ENCODE data around the gene MLIP.

- no peak for TF ChIP-seq EZH2 (IDR thresholded peaks at IDR 0.05; ENCODE audit: insufficient read depth, poor library complexity, severe bottlenecking)
- TF ChIP-seq EZH2phosphoT487 (IDR thresholded peaks at IDR 0.05; ENCODE audit: insufficient read depth, low read depth), result no peak
Measured at GRCh38 chr6:54085541-54085940, 25.7 kb upstream of the MLIP start.
